Endometrial microvascular endothelial cells (primary cell): ENCODE data around the gene APOM. TPM values are rescaled to one million over a fixed set of nuclear protein-coding genes. Genes with fewer than 3 reads are reported as not detected.

ENCODE experiments used
- in situ Hi-C: cut with HindIII; loops from 2 replicates; pipeline ENCODE4 v1.10.0; 2017; ENCODE audit warnings: low sequenced_read_pairs, low pct_unique_long_range_greater_than_20kb; ENCODE audit errors: inconsistent ontology term
- total RNA-seq: library from RNA; depleted of rRNA; stranded (reverse); fragments of >200 nt; gene quantifications from one replicate; pipeline ENCODE4 v1.2.3, GENCODE V29; 2015; ENCODE audit errors: inconsistent ontology term

Gene APOM
- total RNA-seq, 1 donor from 2014 or later = 1.9 TPM

DNA sequence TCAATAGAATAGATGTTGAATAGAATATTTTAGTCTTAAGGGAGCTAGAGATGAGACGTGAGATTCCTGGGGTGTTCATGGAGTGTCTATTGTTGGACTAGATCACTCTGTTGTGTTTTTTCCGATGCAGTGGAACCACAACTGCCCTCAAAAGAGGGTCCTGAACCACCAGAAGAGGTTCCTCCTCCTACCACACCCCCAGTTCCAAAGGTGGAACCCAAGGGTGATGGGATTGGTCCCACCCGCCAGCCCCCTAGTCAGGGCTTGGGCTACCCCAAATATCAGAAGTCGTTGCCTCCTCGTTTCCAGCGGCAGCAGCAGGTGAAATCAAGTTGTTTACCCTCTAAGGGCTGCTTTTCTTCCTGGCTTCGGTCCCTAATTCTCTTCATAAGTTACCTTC, 26.7 kb upstream of the APOM start:
- in situ Hi-C loops = no loop called here

DNA sequence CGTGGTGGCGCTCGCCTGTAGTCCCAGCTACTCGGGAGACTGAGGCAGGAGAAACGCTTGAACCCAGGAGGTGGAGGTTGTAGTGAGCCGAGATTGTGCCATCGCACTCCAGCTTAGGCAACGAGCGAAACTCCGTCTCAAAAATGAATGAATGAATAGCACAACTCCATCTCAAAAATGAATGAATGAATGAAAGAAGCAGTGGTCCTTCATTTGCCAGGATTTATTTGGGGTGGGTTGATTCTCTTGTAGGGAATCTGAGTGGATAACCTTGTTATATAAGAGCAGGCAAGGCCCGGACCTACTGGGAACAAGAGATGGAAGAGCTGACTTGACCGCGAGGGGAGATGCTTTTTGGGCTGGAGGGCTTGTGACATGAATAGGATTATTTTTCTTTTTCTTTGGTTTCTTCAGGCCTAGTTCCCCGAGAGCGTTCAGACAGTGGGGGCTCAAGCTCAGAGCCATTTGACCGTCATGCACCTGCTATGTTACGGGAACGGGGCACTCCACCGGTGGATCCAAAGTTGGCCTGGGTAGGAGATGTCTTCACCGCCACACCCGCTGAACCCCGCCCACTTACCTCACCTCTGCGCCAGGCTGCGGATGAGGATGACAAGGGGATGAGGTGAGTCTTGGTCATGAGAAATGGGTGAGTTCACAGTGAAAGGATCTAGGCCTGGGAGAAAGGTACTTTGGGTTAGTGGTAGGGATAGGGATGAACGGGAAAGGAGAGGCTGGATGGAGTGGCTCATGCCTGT, 25.3 kb upstream of the APOM start:
- in situ Hi-C loops = no loop called here

DNA sequence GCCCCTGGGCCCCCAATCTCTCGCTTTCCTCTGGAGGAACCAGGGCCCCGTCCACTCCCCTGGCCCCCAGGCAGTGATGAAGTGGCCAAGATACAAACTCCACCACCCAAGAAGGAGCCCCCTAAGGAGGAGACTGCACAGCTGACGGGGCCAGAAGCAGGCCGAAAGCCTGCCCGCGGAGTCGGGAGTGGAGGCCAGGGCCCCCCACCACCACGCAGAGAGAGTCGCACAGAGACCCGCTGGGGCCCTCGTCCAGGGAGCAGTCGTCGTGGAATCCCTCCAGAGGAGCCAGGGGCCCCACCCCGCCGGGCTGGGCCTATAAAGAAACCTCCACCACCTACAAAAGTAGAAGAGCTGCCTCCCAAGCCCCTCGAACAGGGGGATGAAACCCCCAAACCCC, 24.5 kb upstream of the APOM start:
- in situ Hi-C loops = no loop called here

DNA sequence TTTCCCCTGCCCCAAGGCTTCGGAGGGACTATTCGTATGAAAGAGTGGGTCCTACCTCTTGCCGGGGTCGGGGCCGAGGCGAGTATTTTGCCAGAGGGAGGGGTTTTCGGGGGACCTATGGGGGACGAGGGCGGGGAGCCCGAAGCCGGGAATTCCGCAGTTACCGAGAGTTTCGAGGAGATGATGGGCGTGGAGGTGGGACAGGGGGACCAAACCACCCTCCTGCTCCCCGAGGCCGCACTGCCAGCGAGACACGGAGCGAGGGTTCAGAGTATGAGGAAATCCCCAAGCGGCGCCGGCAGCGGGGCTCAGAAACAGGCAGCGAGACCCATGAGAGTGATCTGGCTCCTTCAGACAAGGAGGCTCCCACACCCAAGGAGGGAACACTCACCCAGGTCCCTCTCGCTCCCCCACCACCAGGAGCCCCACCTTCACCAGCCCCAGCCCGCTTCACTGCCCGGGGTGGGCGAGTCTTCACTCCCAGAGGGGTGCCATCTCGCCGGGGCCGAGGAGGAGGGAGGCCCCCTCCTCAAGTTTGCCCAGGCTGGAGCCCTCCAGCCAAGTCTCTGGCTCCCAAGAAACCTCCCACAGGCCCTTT, 23.9 kb upstream of the APOM start:
- in situ Hi-C loops = no loop called here

DNA sequence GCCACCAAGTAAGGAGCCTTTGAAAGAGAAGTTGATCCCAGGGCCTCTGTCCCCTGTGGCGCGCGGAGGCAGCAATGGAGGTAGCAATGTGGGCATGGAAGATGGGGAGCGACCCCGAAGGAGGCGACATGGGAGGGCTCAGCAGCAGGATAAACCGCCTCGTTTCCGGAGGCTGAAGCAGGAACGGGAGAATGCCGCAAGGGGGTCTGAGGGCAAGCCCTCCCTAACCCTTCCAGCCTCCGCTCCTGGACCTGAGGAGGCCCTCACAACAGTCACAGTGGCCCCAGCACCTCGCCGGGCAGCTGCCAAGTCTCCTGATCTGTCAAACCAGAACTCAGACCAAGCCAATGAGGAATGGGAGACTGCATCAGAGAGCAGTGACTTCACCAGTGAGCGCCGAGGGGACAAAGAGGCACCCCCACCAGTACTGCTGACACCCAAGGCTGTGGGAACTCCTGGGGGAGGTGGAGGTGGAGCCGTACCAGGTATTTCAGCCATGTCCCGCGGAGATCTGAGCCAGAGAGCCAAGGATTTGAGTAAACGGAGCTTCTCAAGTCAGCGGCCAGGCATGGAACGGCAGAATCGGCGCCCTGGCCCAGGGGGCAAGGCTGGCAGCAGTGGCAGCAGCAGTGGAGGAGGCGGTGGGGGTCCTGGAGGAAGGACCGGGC, 23.3 kb upstream of the APOM start:
- in situ Hi-C loops = no loop called here

DNA sequence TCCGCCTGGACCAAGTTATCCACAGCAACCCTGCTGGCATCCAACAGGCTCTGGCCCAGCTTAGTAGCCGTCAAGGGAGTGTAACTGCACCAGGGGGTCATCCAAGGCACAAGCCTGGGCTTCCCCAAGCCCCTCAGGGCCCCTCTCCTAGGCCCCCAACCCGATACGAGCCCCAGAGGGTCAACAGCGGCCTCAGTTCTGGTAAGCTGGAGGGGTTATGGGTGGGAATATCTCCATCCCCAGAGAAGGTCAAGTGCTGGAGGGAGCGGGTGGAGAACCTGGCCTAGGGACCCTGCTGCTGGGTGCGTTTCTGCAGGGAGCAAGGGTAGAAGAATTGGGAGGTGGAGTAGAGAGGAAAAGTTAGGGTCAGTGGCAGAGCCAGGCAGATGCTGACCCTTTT, 22.2 kb upstream of the APOM start:
- in situ Hi-C loops = no loop called here

DNA sequence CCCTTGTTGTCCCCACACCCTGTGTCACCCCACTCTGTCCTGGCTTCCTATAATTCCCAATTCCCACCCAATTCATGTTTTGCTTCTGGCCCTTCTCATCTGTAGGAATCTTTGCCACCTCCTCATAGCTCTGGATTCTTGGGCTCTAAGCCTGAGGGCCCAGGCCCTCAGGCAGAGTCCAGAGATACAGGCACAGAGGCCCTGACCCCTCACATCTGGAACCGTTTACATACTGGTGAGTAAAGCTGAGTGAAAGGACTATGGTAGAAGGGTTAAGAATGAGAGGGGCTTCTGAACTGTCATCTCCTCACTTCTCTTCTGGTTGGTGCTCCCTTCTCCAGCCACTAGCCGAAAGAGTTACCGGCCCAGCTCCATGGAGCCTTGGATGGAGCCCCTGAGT, 21.6 kb upstream of the APOM start:
- in situ Hi-C loops = no loop called here

DNA sequence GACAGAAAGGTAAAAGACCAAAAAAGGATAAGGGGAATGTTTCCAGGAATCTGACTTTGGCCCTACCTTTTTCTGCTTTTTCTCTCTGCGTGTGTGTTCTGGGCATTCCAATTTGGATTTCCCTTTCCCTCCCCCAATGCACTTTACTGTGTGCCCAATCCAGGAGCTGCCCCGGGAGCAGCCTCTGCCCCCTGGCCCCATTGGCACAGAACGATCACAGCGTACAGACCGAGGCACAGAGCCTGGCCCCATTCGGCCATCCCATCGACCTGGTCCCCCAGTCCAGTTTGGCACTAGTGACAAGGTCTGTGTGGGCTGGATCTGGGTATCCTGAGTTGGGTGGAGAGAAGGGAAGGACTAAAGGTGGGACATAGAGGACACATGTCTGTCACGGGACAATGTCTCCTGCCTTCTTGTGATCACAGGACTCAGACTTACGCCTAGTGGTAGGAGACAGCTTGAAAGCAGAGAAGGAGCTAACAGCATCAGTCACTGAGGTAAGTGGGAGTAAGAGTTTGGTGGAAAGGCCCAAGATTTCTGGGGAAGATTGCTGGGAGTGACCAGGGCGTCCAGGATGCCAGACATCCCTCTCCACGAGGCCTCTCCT, 20.6 kb upstream of the APOM start:
- in situ Hi-C loops = no loop called here

DNA sequence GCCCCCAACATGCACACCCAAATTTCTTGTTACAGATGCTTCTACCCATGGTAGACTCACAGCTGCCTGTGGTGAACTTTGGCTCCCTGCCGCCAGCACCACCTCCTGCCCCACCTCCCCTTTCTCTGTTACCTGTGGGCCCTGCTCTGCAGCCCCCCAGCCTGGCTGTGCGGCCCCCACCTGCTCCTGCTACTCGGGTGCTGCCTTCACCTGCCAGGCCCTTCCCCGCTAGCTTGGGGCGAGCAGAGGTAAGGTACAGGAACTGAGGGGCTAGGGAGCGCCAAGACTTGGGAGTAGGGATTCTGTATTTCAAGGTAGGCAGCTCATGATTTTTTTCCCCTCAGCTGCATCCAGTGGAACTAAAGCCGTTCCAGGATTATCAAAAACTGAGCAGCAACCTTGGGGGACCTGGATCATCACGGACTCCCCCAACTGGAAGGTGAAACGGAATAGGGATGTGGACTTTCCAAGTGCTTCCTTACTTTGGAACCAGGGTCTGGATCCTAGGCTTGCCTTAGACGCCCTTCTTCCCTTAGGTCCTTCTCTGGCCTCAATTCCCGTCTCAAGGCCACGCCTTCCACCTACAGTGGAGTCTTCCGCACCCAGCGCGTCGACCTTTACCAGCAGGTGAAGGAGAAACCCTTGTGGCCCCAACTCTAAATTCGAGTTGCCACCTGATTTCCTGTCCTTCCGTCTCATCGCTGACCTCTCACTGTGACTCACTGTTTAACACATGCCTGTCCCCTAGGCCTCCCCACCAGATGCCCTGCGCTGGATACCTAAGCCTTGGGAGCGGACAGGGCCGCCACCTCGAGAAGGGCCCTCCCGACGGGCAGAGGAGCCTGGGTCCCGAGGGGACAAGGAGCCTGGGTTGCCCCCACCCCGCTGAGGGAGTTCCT, 18.7 kb upstream of the APOM start:
- in situ Hi-C loops = no loop called here

DNA sequence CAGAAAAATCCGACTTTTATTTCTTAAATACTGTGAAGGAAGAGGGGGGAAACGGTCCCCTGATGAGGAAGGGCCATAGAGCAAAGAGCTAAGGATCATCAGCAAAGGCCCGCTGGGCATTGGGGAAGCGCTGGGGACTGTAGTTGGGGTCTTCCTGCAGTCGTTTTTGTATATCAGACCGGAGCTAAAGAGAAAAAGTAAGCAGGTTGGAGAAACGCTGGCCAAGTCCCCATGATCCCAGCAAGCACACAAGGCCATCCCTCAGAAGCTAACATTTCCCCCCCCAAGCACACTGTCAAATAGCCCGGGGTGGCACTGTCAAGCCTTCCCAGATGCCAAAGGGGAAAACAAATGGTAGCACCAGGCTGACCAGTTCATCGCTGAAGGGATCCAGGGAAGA, 16.7 kb upstream of the APOM start:
- in situ Hi-C loops = no loop called here

DNA sequence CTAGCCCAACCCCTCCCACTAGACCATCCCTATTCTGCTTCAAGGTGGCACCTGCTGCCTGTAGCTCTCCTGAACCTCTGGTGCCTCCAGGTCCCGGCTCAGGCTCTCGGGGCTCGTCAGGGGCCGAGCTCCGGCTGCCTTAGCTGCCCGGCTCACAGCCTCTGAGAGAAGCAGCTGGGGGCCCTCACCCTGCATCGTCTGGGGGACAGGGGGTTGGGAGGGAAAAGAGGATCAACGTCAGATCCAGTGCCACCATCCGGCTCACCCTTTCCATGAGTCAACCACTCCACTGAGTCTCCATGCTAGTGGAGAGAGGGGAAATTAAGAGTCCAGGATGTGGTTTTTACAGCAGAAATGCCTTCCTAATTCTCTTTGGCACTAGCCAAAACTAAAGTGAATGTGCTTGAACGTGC, 16.2 kb upstream of the APOM start:
- in situ Hi-C loops = no loop called here

DNA sequence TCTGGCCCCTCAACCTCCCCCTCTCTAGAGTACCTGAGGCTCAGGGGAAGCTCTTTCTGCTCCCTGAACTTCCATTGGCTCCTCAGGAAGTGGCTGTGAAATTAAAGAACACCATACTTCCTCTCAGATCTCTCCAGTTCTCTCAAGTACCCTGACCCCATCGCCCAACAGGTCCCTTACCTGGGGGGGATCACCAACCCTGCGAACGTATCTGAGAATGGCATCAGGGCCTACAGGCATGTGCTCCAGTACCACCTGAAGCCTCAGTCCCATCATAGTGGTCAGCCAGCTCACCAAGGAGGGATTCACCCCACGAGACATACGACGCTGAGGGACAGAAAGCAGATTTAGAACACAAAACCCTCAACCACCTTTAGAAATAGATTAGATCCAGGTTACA, 15.1 kb upstream of the APOM start:
- in situ Hi-C loops = no loop called here

DNA sequence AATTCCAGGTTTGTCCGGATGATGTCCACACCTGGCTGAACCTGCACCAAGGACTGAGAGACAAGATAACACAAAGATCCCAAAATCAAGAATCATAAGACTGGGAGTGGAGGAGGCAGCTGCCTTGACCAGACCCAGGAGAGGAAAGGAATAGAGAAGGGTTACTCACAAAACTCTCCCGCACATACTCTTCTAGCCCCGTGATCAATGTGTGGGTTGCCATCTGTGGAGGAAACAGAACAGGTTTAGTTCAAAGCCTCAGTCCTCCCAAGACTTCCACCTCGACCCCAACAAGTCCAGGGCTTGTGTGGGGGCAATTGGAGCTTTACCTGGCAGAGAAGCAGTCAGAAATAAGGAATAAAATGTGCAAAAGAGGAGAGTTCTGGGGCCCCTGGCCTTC, 14.3 kb upstream of the APOM start:
- in situ Hi-C loops = no loop called here

DNA sequence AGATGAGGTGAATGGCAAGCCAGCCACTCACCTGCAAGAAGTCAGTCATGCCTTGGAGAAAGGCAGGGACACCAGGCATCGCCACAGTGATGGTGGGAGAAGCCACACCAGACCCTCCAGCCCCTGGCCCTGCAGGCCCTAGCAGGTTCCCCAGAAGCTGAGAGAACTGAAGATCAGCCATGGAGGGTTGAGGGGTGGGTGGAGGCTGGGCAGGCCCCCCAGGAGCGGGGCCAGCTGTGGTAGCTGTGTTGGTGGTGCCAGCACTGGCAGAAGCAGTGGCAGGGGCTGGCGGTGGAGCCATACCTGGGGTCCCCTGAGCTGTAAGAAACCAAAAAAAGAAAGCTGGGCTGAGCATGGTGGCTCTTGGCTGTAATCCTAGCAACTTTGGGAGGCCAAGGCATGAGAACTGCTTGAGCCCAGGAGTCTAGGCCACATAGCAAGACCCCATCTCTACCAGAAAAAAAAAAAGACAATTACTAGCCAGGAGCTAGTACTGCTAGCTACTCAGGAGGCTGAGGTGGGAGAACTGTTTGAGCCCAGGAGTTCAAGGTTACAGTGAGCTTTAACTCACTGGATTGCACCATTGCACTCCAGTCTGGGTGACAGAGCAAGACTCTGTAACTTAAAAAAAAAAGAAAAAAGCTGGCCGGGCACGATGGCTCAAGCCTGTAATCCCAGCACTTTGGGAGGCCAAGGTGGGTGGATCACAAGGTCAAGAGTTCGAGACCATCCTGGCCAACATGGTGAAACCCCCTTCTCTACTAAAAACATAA, 12.7 kb upstream of the APOM start:
- in situ Hi-C loops = no loop called here

DNA sequence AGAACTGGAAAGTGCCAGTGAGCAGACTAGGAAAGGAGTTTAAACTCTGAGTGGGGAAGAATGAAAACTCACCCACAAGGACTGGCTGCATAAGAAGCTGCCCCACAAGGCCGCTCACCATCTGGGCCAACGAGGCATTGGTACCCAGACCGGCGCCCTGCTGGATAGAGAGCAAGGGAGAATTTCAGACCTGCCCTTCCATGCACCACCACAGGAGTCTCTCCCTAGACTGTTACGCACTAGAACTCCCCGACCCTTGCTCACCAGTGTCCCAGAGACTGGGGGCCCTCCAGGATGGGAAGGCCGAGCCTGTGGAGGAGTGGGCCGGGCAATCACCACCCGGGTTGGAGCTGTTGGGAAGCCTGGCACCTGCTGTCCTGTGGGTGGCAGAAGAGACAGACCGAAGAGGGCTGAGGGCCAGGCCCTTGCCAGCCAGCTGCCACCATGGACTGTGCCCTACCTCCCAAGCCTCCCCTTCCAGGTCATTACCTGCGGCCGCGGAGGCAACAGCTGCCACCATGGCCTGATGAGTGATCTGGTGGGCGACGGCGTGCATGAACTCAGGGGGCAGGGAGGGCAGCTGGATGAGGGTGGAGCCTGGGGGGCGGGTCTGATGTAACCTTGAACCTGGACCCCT, 11.8 kb upstream of the APOM start:
- in situ Hi-C loops = no loop called here

DNA sequence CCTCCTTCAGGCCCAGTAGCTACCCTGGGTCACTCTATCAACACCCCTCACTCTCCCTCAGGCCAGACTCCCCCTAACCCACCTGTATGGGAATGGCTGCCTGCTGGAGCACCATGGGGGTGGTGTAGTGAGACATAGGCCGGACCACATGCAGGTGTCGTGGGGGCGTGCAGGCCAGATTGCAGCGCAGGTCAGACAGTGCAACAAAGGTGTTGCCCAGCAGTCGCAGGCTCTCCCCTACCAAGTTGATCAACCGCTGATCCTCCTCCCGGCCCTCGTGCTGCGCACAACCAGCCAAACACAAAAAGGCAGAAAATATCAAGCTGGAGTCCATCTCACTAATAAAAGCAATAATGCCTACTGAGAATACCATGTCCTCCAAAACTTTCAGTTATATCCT, 10.4 kb upstream of the APOM start:
- in situ Hi-C loops = no loop called here

DNA sequence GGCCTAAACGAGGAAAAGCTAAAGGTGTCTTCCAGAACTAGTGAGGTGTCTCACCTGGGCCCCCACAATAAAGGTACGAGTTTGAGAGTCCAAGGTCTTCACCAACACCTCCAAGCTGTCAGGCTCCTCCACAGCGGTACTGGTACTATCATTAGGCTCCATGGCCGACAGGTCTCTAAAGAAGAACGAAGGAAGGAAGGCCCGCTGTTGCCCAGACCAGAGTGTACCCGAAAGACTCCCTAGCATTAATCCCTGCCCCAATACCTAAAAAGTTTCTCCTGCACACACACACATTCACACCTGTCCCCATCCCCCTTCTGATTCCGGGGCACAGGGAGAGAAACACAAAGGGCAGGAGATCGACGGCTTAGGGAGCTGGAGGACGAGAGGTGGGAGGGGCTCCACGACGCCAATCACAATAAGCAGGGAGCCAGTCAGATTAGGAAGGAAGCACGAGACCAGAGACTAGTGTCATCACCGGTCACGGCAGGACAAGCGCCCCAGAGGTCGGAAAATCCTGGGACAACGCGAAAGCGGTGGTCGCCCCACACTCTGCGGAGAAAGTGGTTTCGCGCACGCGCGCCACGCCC, 4.0 kb upstream of the APOM start:
- in situ Hi-C loops = no loop called here
